Glutamatergic neuron (in vitro differentiated cells): ENCODE data around the gene C1QBP. TPM values are rescaled to one million over a fixed set of nuclear protein-coding genes. Genes with fewer than 3 reads are reported as not detected.

ENCODE experiments used
- DNase-seq: peaks from one replicate; pipeline ENCODE4 v3.0.0; 2022
- H3K27ac Mint-ChIP-seq: one replicate; pipeline ENCODE4 v1.8.0; 2020; ENCODE audit warnings: mild to moderate bottlenecking, mixed read lengths, inconsistent platforms; ENCODE audit not compliant: unreplicated experiment
- H3K27me3 Mint-ChIP-seq: one replicate; pipeline ENCODE4 v1.8.0; 2020; ENCODE audit warnings: mild to moderate bottlenecking, moderate library complexity, mixed read lengths, inconsistent platforms; ENCODE audit not compliant: unreplicated experiment
- H3K36me3 Mint-ChIP-seq: one replicate; pipeline ENCODE4 v1.8.0; 2020; ENCODE audit warnings: mild to moderate bottlenecking, mixed read lengths, inconsistent platforms; ENCODE audit not compliant: unreplicated experiment
- H3K4me1 Mint-ChIP-seq: one replicate; pipeline ENCODE4 v1.8.0; 2020; ENCODE audit warnings: mild to moderate bottlenecking, low read depth, mixed read lengths, inconsistent platforms; ENCODE audit not compliant: unreplicated experiment
- H3K4me3 Mint-ChIP-seq: one replicate; pipeline ENCODE4 v1.8.0; 2020; ENCODE audit warnings: mild to moderate bottlenecking, mixed read lengths, inconsistent platforms; ENCODE audit not compliant: unreplicated experiment
- H3K9me3 Mint-ChIP-seq: one replicate; pipeline ENCODE4 v1.8.0; 2020; ENCODE audit warnings: mild to moderate bottlenecking, moderate library complexity, mixed read lengths, inconsistent platforms; ENCODE audit not compliant: unreplicated experiment
- CTCF ChIP-seq: fragments of 200-600 bp; sonication (generic); IDR thresholded peaks from one replicate; pipeline ENCODE4 v1.5.0; 2021; ENCODE audit not compliant: partially characterized antibody, unreplicated experiment
- total RNA-seq: library from RNA; stranded (reverse); fragmentation: NEBNext Ultra II Directional; extraction: Animal tissue kit (Norgen Biotek cat#: 25700); gene quantifications from one replicate; pipeline ENCODE4 v1.2.1, GENCODE V29; 2021; ENCODE audit not compliant: unreplicated experiment

The C1QBP gene
- total RNA-seq, 1 donor from 2014 or later = 96.4 TPM

DNA sequence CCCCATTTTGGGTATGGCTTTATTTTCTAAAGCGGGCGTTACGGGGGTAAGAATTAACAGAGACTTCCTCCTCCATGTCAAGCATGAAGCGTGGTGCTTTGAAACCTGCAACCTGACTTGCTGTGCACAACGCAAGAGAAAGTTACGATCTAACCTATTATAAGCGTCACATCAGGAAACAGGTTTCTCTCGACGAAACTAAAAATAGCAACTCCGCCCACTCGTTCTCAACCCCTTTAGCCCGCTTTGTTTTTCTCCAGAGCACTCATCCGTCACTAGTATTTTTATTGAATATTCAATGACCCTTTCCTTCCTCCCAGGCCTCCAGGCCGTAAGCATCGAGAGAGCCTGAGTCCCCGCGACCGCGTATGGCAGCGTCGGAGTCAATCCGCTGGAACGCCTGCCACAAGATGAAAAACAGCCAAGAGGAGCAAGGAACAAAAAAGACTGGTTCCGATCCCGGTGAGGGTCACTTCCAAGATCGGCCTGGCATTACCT, 20.0 kb downstream of the C1QBP start:
- peaks cover 13% of the 10 kb centered on the region for H3K27me3 Mint-ChIP-seq
- H3K4me3 Mint-ChIP-seq = peak overlapping the region; percentile 100
- DNase-seq = peak; percentile 46
- peaks cover 13% of the 10 kb centered on the region for H3K4me1 Mint-ChIP-seq
- H3K36me3 Mint-ChIP-seq = no peaks in the 10 kb centered on the region
- peak overlapping the region; percentile 96 for H3K27ac Mint-ChIP-seq
- TF ChIP-seq CTCF = no peak
- peaks cover 9% of the 10 kb centered on the region for H3K9me3 Mint-ChIP-seq

DNA sequence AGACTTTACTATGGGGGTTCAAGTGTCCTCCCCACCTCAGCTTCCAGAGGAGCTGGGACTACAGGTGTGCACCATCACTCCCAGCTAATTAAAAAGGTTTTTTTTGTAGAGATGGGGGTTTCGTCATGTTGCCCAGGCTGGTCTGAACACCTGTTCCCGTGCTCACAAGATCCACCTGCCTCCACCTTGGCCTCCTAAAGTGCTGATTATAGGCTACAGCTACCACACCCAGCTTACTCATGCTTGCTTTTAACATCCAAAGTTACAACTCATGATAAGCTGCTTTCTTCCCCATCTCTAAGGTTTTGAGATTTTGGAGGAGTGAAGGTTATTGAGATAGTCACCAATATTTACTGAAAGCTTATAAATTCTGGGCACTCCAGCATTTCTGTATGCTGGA, 22.1 kb downstream of the C1QBP start:
- peaks cover 9% of the 10 kb centered on the region for H3K9me3 Mint-ChIP-seq
- no peak overlapping the region for H3K4me3 Mint-ChIP-seq
- H3K4me1 Mint-ChIP-seq = peaks cover 12% of the 10 kb centered on the region
- no peak for TF ChIP-seq CTCF
- no peak for DNase-seq
- no peak overlapping the region for H3K27ac Mint-ChIP-seq
- H3K36me3 Mint-ChIP-seq = no peaks in the 10 kb centered on the region
- peaks cover 15% of the 10 kb centered on the region for H3K27me3 Mint-ChIP-seq

DNA sequence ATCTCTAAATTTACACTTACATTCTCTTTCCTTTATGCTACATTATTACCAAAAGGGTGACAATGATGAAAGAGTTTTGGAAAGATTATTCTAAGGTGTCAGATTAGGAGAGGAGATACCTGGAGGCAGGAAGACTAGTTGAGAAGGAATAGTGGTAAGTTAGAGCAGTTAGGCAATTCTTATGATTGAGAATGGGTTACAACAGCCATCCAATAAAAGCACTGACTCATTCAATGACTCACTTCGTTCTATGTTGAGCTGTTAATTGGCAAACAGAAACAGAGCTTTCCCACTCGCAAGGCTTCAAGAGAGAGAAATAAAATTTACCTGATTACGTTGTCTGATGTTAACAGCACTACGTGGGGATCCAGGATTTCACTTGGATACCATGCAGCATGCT, 25.3 kb downstream of the C1QBP start:
- no peak overlapping the region for H3K4me3 Mint-ChIP-seq

GRCh38 chr17:5410594-5411272, 28.2 kb downstream of the C1QBP start:
- Mint-ChIP-seq H3K27ac (peak overlapping the region; percentile 5), H3K4me3 (no peak overlapping the region), H3K27me3 (peaks cover 3% of the 10 kb centered on the region), H3K36me3 (no peaks in the 10 kb centered on the region), H3K4me1 (no peaks in the 10 kb centered on the region), H3K9me3 (no peaks in the 10 kb centered on the region)
- no peak for DNase-seq
- TF ChIP-seq CTCF = no peak

More for the DNA sequence above, 25.3 kb downstream of the C1QBP start:
- TF ChIP-seq CTCF = no peak
- H3K27me3 Mint-ChIP-seq = peaks cover 3% of the 10 kb centered on the region
- no peaks in the 10 kb centered on the region for H3K36me3 Mint-ChIP-seq
- H3K9me3 Mint-ChIP-seq = peaks cover 1% of the 10 kb centered on the region
- DNase-seq = no peak
- no peak overlapping the region for H3K27ac Mint-ChIP-seq
- peaks cover 2% of the 10 kb centered on the region for H3K4me1 Mint-ChIP-seq

DNA sequence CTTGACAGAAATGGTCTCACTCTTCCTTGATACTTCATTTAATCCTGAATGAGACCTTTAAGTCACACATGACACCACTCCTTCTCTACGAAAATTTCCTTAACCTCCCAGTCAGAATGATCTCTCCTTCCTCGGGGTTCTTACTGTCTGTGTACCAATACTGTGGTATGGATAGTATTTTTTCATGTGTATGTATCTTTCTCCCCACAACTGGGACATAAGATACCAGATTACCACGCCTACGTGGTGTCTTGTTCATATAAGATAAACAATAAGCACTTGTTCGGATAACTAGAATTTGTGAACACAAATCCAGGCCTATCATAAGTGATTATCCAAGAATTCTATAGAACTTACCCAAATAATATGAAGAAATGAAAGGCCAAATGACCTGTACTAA, 30.8 kb downstream of the C1QBP start:
- H3K9me3 Mint-ChIP-seq = no peaks in the 10 kb centered on the region
- no peak for TF ChIP-seq CTCF
- H3K4me3 Mint-ChIP-seq = no peak overlapping the region
- H3K4me1 Mint-ChIP-seq = no peaks in the 10 kb centered on the region
- peaks cover 3% of the 10 kb centered on the region for H3K27me3 Mint-ChIP-seq
- no peak overlapping the region for H3K27ac Mint-ChIP-seq
- DNase-seq = no peak
- no peaks in the 10 kb centered on the region for H3K36me3 Mint-ChIP-seq
